Subcutaneous adipose tissue (tissue), 4 donors: ENCODE data around the gene TP53AIP1. TPM values are rescaled to one million over a fixed set of nuclear protein-coding genes. Genes with fewer than 3 reads are reported as not detected.

Source experiments
- CTCF ChIP-seq: fragments of 450-650 bp; IDR thresholded peaks from one replicate; pipeline ENCODE4 v1.5.1; 2016; ENCODE audit warnings: low read depth, mild to moderate bottlenecking, control low read depth, antibody characterized with exemption, moderate library complexity
- total RNA-seq, 4 donors: library from RNA; depleted of rRNA; stranded (reverse); fragments of >200 nt; gene quantifications; one replicate each; pipeline ENCODE4 v1.1.0, GENCODE V29; 2016

The TP53AIP1 gene
- total RNA-seq, 4 donors from 2014 or later = not detected

DNA sequence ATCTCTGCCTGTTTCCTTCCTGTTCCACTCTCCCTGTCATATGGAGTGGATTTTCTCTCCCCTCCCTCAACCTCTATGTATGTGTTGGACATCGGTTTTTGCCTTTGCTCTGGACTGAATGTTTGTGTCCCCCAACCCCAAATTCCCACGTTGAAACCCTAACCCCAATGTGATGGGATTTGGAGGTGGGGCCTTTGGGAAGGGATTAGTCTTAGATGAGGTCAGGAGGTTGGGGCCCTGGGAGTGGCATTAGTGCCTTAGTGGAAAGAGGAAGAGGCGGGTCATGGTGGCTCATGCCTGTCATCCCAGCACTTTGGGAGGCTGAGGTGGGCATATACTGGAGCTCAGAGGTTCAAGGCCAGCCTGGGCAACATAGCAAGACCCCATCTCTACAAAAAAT, 11.6 kb downstream of the TP53AIP1 start:
- no peak for TF ChIP-seq CTCF

GRCh38 chr11:128929991-128930390, 12.7 kb downstream of the TP53AIP1 start:
- TF ChIP-seq CTCF = no peak

GRCh38 chr11:128929468-128929867, 13.2 kb downstream of the TP53AIP1 start:
- no peak for TF ChIP-seq CTCF

GRCh38 chr11:128928400-128928799, 14.3 kb downstream of the TP53AIP1 start:
- TF ChIP-seq CTCF = no peak

- TF ChIP-seq CTCF = no peak
Measured at GRCh38 chr11:128927683-128928336, 14.9 kb downstream of the TP53AIP1 start.

- TF ChIP-seq CTCF = no peak
Measured at GRCh38 chr11:128927108-128927461, 15.6 kb downstream of the TP53AIP1 start.

- no peak for TF ChIP-seq CTCF
Measured at GRCh38 chr11:128926437-128927107, 16.1 kb downstream of the TP53AIP1 start.
